A549 (cell line): Measurements from ENCODE around the gene ACADSB.
A peak's percentile ranks its signal among the peaks of the same experiment; 100 is the strongest.

Source experiments
- CEBPB ChIP-seq, 2 experiments: fragments of >200 bp in 1 of 2; sonication (Bioruptor Twin) in 1 of 2; formaldehyde crosslinking in 1 of 2; IDR thresholded peaks; 2 replicates each; pipeline ENCODE4 v1.6.1; 2012 to 2016
- CHD4 ChIP-seq: fragments of 200-600 bp; sonication (generic); IDR thresholded peaks from 2 replicates; pipeline ENCODE4 v1.6.1; 2016; ENCODE audit warnings: antibody characterized with exemption, mild to moderate bottlenecking, borderline replicate concordance
- EP300 ChIP-seq, 2 experiments: fragments of >200 bp; sonication (Bioruptor Twin); formaldehyde crosslinking; IDR thresholded peaks; 2 replicates in 1 of 2; 3 replicates in 1 of 2; pipeline ENCODE4 v1.6.1; 2016 to 2017
- HDAC2 ChIP-seq: fragments of 200-600 bp; sonication (generic); IDR thresholded peaks from 2 replicates; pipeline ENCODE4 v1.6.1; 2016
- JUN ChIP-seq, 2 experiments: fragments of >200 bp; sonication (Bioruptor Twin); formaldehyde crosslinking; IDR thresholded peaks; 2 replicates in 1 of 2; 3 replicates in 1 of 2; pipeline ENCODE4 v1.6.1; 2016 to 2017
- KDM1A ChIP-seq: fragments of 200-600 bp; sonication (generic); IDR thresholded peaks from 2 replicates; pipeline ENCODE4 v1.6.1; 2016; ENCODE audit warnings: low read depth, mild to moderate bottlenecking
- MAFK ChIP-seq: fragments of 450-650 bp; IDR thresholded peaks from 2 replicates; pipeline ENCODE4 v1.6.1; 2014; ENCODE audit not compliant: partially characterized antibody
- NR3C1 ChIP-seq: fragments of >200 bp; sonication (Bioruptor Twin); formaldehyde crosslinking; IDR thresholded peaks from 3 replicates; pipeline ENCODE4 v1.6.1; 2017
- POLR2A ChIP-seq: IDR thresholded peaks from 2 replicates; pipeline ENCODE4 v1.6.1; 2012; ENCODE audit warnings: mild to moderate bottlenecking, low read length
- RCOR1 ChIP-seq: fragments of 150-350 bp; IDR thresholded peaks from 2 replicates; pipeline ENCODE4 v1.6.1; 2014; ENCODE audit warnings: antibody characterized with exemption, low read length, low read depth
- TF ChIP-seq, protein P1 (sequence below): IDR thresholded peaks from 2 replicates; pipeline ENCODE4 v1.6.1; 2012
- TF ChIP-seq, protein P2 (sequence below): fragments of >200 bp; sonication (Bioruptor Twin); formaldehyde crosslinking; IDR thresholded peaks from 3 replicates; pipeline ENCODE4 v1.5.1; 2016
- TF ChIP-seq, protein P3 (sequence below): fragments of 450-650 bp; IDR thresholded peaks from 2 replicates; pipeline ENCODE4 v1.6.1; 2014; ENCODE audit warnings: antibody characterized with exemption
- TF ChIP-seq, protein P4 (sequence below): fragments of 150-350 bp; IDR thresholded peaks from 2 replicates; pipeline ENCODE4 v1.6.1; 2014; ENCODE audit warnings: low read depth, mild to moderate bottlenecking, low read length

DNA sequence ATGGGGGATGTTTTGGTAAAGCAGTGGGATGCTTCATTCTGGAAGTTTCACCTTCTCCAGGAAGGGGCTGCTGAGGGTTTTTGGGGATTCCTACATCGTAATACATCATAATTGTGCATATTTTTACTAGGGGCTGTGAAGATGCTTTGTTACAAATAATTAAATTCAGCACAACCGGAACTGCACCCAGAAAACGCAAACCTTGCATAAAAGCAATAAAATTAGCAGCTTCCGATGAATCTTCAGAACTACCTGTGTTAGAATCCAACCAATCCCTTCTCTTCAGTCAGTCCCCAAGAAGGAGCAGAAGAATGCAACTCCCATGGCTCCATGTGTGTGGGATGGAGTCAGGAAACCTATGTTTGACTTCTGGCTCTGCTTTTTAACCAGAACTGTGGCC is 78.5 kb downstream of the ACADSB start:
- TF ChIP-seq CHD4 = no peak
- TF ChIP-seq CEBPB (IDR thresholded peaks at IDR 0.05) = no peak
- TF ChIP-seq POLR2A = no peak
- TF ChIP-seq, protein P1, sequence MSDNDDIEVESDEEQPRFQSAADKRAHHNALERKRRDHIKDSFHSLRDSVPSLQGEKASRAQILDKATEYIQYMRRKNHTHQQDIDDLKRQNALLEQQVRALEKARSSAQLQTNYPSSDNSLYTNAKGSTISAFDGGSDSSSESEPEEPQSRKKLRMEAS = no peak
- TF ChIP-seq, protein P2, sequence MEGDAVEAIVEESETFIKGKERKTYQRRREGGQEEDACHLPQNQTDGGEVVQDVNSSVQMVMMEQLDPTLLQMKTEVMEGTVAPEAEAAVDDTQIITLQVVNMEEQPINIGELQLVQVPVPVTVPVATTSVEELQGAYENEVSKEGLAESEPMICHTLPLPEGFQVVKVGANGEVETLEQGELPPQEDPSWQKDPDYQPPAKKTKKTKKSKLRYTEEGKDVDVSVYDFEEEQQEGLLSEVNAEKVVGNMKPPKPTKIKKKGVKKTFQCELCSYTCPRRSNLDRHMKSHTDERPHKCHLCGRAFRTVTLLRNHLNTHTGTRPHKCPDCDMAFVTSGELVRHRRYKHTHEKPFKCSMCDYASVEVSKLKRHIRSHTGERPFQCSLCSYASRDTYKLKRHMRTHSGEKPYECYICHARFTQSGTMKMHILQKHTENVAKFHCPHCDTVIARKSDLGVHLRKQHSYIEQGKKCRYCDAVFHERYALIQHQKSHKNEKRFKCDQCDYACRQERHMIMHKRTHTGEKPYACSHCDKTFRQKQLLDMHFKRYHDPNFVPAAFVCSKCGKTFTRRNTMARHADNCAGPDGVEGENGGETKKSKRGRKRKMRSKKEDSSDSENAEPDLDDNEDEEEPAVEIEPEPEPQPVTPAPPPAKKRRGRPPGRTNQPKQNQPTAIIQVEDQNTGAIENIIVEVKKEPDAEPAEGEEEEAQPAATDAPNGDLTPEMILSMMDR = no peak
- TF ChIP-seq, protein P3, sequence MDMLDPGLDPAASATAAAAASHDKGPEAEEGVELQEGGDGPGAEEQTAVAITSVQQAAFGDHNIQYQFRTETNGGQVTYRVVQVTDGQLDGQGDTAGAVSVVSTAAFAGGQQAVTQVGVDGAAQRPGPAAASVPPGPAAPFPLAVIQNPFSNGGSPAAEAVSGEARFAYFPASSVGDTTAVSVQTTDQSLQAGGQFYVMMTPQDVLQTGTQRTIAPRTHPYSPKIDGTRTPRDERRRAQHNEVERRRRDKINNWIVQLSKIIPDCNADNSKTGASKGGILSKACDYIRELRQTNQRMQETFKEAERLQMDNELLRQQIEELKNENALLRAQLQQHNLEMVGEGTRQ = no peak
- peak; percentile 66 for TF ChIP-seq MAFK
- no peak for TF ChIP-seq RCOR1
- no peak for TF ChIP-seq EP300 (IDR thresholded peaks at IDR 0.05)
- TF ChIP-seq NR3C1 = no peak
- TF ChIP-seq HDAC2 = no peak
- TF ChIP-seq, protein P4, sequence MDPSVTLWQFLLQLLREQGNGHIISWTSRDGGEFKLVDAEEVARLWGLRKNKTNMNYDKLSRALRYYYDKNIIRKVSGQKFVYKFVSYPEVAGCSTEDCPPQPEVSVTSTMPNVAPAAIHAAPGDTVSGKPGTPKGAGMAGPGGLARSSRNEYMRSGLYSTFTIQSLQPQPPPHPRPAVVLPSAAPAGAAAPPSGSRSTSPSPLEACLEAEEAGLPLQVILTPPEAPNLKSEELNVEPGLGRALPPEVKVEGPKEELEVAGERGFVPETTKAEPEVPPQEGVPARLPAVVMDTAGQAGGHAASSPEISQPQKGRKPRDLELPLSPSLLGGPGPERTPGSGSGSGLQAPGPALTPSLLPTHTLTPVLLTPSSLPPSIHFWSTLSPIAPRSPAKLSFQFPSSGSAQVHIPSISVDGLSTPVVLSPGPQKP = no peak
- TF ChIP-seq KDM1A = no peak
- TF ChIP-seq JUN (IDR thresholded peaks at IDR 0.05) = no peak
